Esophagus squamous epithelium (tissue), 4 donors: ENCODE data around the gene ITGB2.

Experiments used
- CTCF ChIP-seq, 6 experiments: fragments of 450-650 bp in 4 of 6; fragments of 200-600 bp in 2 of 6; sonication (generic) in 2 of 6; IDR thresholded peaks; one replicate each; pipeline ENCODE4 v1.5.1; 2016 to 2019; ENCODE audit warnings: antibody characterized with exemption in 6 of 6, mild to moderate bottlenecking in 4 of 6, moderate library complexity in 4 of 6
- POLR2A ChIP-seq, 4 donors: fragments of 450-650 bp; IDR thresholded peaks; one replicate each; pipeline ENCODE4 v1.6.1; 2017; ENCODE audit warnings: antibody characterized with exemption in 4 of 4, mild to moderate bottlenecking in 4 of 4, moderate library complexity in 3 of 4

GRCh38 chr21:44901391-44902074 lies 19.2 kb downstream of the ITGB2 start:
- no peak for TF ChIP-seq CTCF (IDR thresholded peaks at IDR 0.05)
- no peak for TF ChIP-seq POLR2A (IDR thresholded peaks at IDR 0.05)
